Endothelial cell of umbilical vein (primary cell): ENCODE results near the gene NR0B1. TPM values are rescaled to one million over a fixed set of nuclear protein-coding genes. Genes with fewer than 3 reads are reported as not detected.

ENCODE experiments used
- BruUV-seq: library from RNA; stranded (reverse); fragments of 400-500 nt; replicated peaks from 2 replicates; lab custom pipeline; 2021; lab: Mats Ljungman, UMichigan
- CTCF ChIA-PET: fragments of 300-600, 350-600 bp; sonication (Branson Sonifier 250); formaldehyde crosslinking; loops from one replicate; lab custom pipeline; 2021; ENCODE audit warnings: antibody characterized with exemption, inconsistent platforms; lab: Charles Lee
- POLR2A ChIA-PET: fragments of 300-600, 350-600 bp; sonication (Branson Sonifier 250); formaldehyde crosslinking; loops from one replicate; lab custom pipeline; 2021; ENCODE audit warnings: antibody characterized with exemption, inconsistent platforms; lab: Charles Lee
- DNase-seq: peaks from one replicate; pipeline ENCODE4 v3.0.0-alpha.2; 2011; ENCODE audit warnings: low read depth, low spot score
- FAIRE-seq: peaks from 2 replicates; lab custom pipeline; 2011; peaks lifted over from hg19 to GRCh38; lab: Jason Lieb, UNC
- H2AFZ ChIP-seq: 2 replicates; pipeline ENCODE4 v1.6.0; 2012; ENCODE audit warnings: low read depth, low read length, control low read depth, inconsistent platforms
- H3K27ac ChIP-seq: 2 replicates; pipeline ENCODE4 v1.5.1; 2011; ENCODE audit warnings: low read depth, mild to moderate bottlenecking, control low read depth, low read length, moderate library complexity; ENCODE audit not compliant: insufficient read depth
- H3K27me3 ChIP-seq, 2 experiments: 2 replicates each; pipeline versions ENCODE4 v1.6.0 to v1.6.1; 2011; ENCODE audit warnings: low read length in 2 of 2, mixed read lengths in 1 of 2; ENCODE audit not compliant: control insufficient read depth in 2 of 2, insufficient read depth in 2 of 2
- H3K36me3 ChIP-seq, 2 experiments: 2 replicates in 1 of 2; 3 replicates in 1 of 2; pipeline ENCODE4 v1.5.1; 2011; ENCODE audit warnings: low read length in 2 of 2, mild to moderate bottlenecking in 1 of 2, moderate library complexity in 1 of 2; ENCODE audit not compliant: control insufficient read depth in 2 of 2, insufficient read depth in 2 of 2; ENCODE audit errors: extremely low read depth in 1 of 2
- H3K4me1 ChIP-seq: 3 replicates; pipeline ENCODE4 v1.5.1; 2011; ENCODE audit warnings: mild to moderate bottlenecking, low read length; ENCODE audit not compliant: control insufficient read depth, insufficient read depth; ENCODE audit errors: extremely low read depth
- H3K4me2 ChIP-seq: 2 replicates; pipeline ENCODE4 v1.6.1; 2011; ENCODE audit warnings: low read length, control low read depth, mixed read lengths; ENCODE audit not compliant: insufficient read depth
- H3K4me3 ChIP-seq, 3 experiments: fragments of 200-600 bp in 1 of 3; sonication (generic), shearing (Covaris generic) in 1 of 3; replicated peaks in 1 of 3; 2 replicates each; pipeline ENCODE4 v1.5.1; 2011 to 2016; ENCODE audit warnings: control low read depth in 3 of 3, low read length in 3 of 3, mild to moderate bottlenecking in 2 of 3, inconsistent platforms in 1 of 3, low read depth in 1 of 3, moderate library complexity in 1 of 3; ENCODE audit not compliant: insufficient read depth in 1 of 3
- H3K79me2 ChIP-seq: 2 replicates; pipeline ENCODE4 v1.6.0; 2012; ENCODE audit warnings: low read length, inconsistent platforms; ENCODE audit not compliant: control insufficient read depth, insufficient read depth
- H3K9ac ChIP-seq: replicated peaks from 2 replicates; pipeline ENCODE3; 2011; ENCODE audit warnings: low read length, control low read depth; ENCODE audit not compliant: insufficient read depth; ENCODE audit errors: extremely low read depth
- H3K9me1 ChIP-seq: replicated peaks from 3 replicates; pipeline ENCODE4 v1.6.0; 2011; ENCODE audit warnings: mild to moderate bottlenecking, low read length; ENCODE audit not compliant: control insufficient read depth, insufficient read depth; ENCODE audit errors: extremely low read depth
- H3K9me3 ChIP-seq: replicated peaks from 2 replicates; pipeline ENCODE4 v1.5.1; 2012; ENCODE audit warnings: low read length, inconsistent platforms; ENCODE audit not compliant: control insufficient read depth, insufficient read depth
- H4K20me1 ChIP-seq: replicated peaks from 2 replicates; pipeline ENCODE3; 2011; ENCODE audit warnings: mild to moderate bottlenecking, low read length; ENCODE audit not compliant: control insufficient read depth, insufficient read depth; ENCODE audit errors: extremely low read depth
- CTCF ChIP-seq, 2 donors: IDR thresholded peaks; 1 replicate in 1 of 2; 2 replicates in 1 of 2; pipeline ENCODE4 v1.5.1; 2011; ENCODE audit warnings: low read length in 2 of 2, mild to moderate bottlenecking in 2 of 2, moderate library complexity in 2 of 2, control low read depth in 1 of 2, inconsistent platforms in 1 of 2, low read depth in 1 of 2; ENCODE audit not compliant: insufficient read depth in 1 of 2; ENCODE audit errors: extremely low read depth in 1 of 2
- FOS ChIP-seq: IDR thresholded peaks from 2 replicates; pipeline ENCODE4 v1.6.1; 2011; ENCODE audit warnings: mild to moderate bottlenecking, low read length, moderate library complexity, borderline replicate concordance; ENCODE audit not compliant: insufficient read depth
- GATA2 ChIP-seq: IDR thresholded peaks from 2 replicates; pipeline ENCODE4 v1.7.0; 2011; ENCODE audit warnings: low read depth, mild to moderate bottlenecking, moderate library complexity, mixed read lengths, low read length; ENCODE audit not compliant: insufficient read length, insufficient read depth
- JUN ChIP-seq: IDR thresholded peaks from 2 replicates; pipeline ENCODE4 v1.6.1; 2011; ENCODE audit warnings: borderline replicate concordance, low read depth; ENCODE audit not compliant: insufficient read length, insufficient read depth
- POLR2A ChIP-seq: IDR thresholded peaks from 2 replicates; pipeline ENCODE4 v1.6.1; 2012; ENCODE audit warnings: low read depth, mild to moderate bottlenecking, control low read depth, low read length
- POLR2AphosphoS5 ChIP-seq: IDR thresholded peaks from 2 replicates; pipeline ENCODE4 v1.6.1; 2012; ENCODE audit warnings: low read depth, mild to moderate bottlenecking, control low read depth, low read length, moderate library complexity; ENCODE audit not compliant: insufficient read depth
- dilution Hi-C: fragments of 300-500 bp; cut with MboI; formaldehyde crosslinking; loops from one replicate; pipeline ENCODE4 v1.15.0; 2019; ENCODE audit warnings: low sequenced_read_pairs; ENCODE audit not compliant: extremely low pct_ligation_motif_present
- intact Hi-C: fragments of 100-400 bp; cut with micrococcal nuclease; formaldehyde crosslinking; loops from one replicate; pipeline ENCODE4 v1.10.0; 2022
- polyA plus RNA-seq, 4 experiments: library from polyadenylated mRNA; depleted of rRNA in 3 of 4; stranded (reverse) in 3 of 4; unstranded in 1 of 4; fragments of >200 nt; gene quantifications; 2 replicates each; pipeline versions ENCODE4 v1.2.1 to v1.2.3, GENCODE V29; 2011 to 2012; ENCODE audit warnings: missing spikeins in 1 of 4
- total RNA-seq: library from RNA; stranded (reverse); gene quantifications from 2 replicates; pipeline ENCODE4 v1.2.3, GENCODE V29; 2021

Gene NR0B1
- total and polyA plus RNA-seq, 2 donors (not counting 3 experiments of a cell fraction or from before 2014, with no cell fraction given) = not detected

GRCh38 chrX:30304866-30305265 lies 4.3 kb downstream of the NR0B1 start:
- H3K27ac ChIP-seq = no peak overlapping the region
- BruUV-seq = no TSS peak
- H3K9me3 ChIP-seq = no peaks in the 10 kb centered on the region
- no peak overlapping the region for H3K9ac ChIP-seq
- peaks cover 4% of the 10 kb centered on the region for H3K4me1 ChIP-seq
- no peaks in the 10 kb centered on the region for H4K20me1 ChIP-seq
- TF ChIP-seq GATA2 (no peak), CTCF (IDR thresholded peaks at IDR 0.05; ENCODE audit: extremely low read depth in 1 of 2, insufficient read depth in 1 of 2, low read depth in 1 of 2, low read length in 2 of 2) (no peak), FOS (no peak)
- dilution Hi-C loops = no loop called here
- no peaks in the 10 kb centered on the region for H3K36me3 ChIP-seq
- H3K27me3 ChIP-seq = peaks cover 3 to 10% of the 10 kb centered on the region in 2 experiments
- no peak for FAIRE-seq
- POLR2A ChIA-PET = no interaction called here
- no peak overlapping the region for H3K4me2 ChIP-seq
- no peak overlapping the region for H2AFZ ChIP-seq
- intact Hi-C loops = loop anchor here (5.0 kb wide), 1 partner anchor 163 kb away; no protein-coding TSS in a partner anchor
- no peaks in the 10 kb centered on the region for H3K9me1 ChIP-seq
- H3K4me3 ChIP-seq = no peak overlapping the region
- H3K79me2 ChIP-seq = no peaks in the 10 kb centered on the region
- CTCF ChIA-PET = no interaction called here
- DNase-seq = no peak

DNA sequence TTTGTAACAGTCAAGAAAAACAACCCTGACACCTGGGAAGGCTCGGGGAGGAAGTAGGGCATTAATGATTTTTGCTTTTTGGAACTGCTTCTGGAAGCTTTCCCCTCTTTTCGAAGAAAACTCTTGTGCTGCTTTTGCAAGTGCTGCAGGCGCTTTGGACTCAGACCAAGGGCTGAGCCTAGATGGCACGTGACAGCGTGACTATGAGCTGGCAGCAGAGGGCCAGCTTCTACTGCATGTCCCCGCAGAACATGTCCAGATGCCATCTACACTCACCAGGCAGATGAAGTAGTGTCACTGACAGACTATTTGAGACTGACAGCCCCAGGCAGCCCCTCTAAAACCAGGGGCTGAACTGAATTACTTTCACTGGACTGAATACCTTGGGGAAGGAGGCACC lies 6.2 kb downstream of the NR0B1 start:
- DNase-seq (no peak), FAIRE-seq (no peak)
- H3K9ac ChIP-seq = no peak overlapping the region
- H3K9me3 ChIP-seq = no peaks in the 10 kb centered on the region
- no peaks in the 10 kb centered on the region for H3K79me2 ChIP-seq
- intact Hi-C loops = no loop called here
- no peaks in the 10 kb centered on the region for H4K20me1 ChIP-seq
- H3K4me2 ChIP-seq = no peak overlapping the region
- no peak overlapping the region for H3K27ac ChIP-seq
- no peaks in the 10 kb centered on the region for H3K36me3 ChIP-seq
- dilution Hi-C loops = no loop called here
- no peak overlapping the region for H3K4me3 ChIP-seq
- CTCF ChIA-PET = no interaction called here
- no TSS peak for BruUV-seq
- H3K27me3 ChIP-seq = peaks cover 0 to 6% of the 10 kb centered on the region in 2 experiments
- H3K4me1 ChIP-seq = no peaks in the 10 kb centered on the region
- POLR2A ChIA-PET = no interaction called here
- TF ChIP-seq POLR2A (no peak), POLR2AphosphoS5 (no peak), JUN (no peak), CTCF (IDR thresholded peaks at IDR 0.05; ENCODE audit: extremely low read depth in 1 of 2, insufficient read depth in 1 of 2, low read depth in 1 of 2, low read length in 2 of 2) (no peak)
- no peaks in the 10 kb centered on the region for H3K9me1 ChIP-seq
- H2AFZ ChIP-seq = no peak overlapping the region
